WTC11 (cell line): ENCODE measurements around the gene MAT2A. TPM values are rescaled to one million over a fixed set of nuclear protein-coding genes. Genes with fewer than 3 reads are reported as not detected.
A peak's percentile ranks its signal among the peaks of the same experiment; 100 is the strongest.

Experiments
- CREB1 ChIP-seq: sonication (generic); formaldehyde crosslinking; IDR thresholded peaks from 2 replicates; pipeline ENCODE4 v1.8.0; 2023; ENCODE audit warnings: mild to moderate bottlenecking, missing genetic modification reagents
- ELF4 ChIP-seq: sonication (generic); formaldehyde crosslinking; IDR thresholded peaks from 2 replicates; pipeline ENCODE4 v1.8.1; 2022; ENCODE audit warnings: low read depth, mild to moderate bottlenecking, moderate library complexity, missing genetic modification reagents
- EMX1 ChIP-seq: fragments of 250-450 bp; sonication (Bioruptor Pico); IDR thresholded peaks from 2 replicates; pipeline ENCODE4 v1.8.0; 2021; ENCODE audit warnings: mild to moderate bottlenecking
- ESRRA ChIP-seq: sonication (generic); formaldehyde crosslinking; IDR thresholded peaks from 2 replicates; pipeline ENCODE4 v1.8.1; 2022; ENCODE audit warnings: mild to moderate bottlenecking, missing genetic modification reagents, borderline replicate concordance
- FOXK1 ChIP-seq: sonication (generic); formaldehyde crosslinking; IDR thresholded peaks from 2 replicates; pipeline ENCODE4 v1.8.0; 2022; ENCODE audit warnings: mild to moderate bottlenecking, moderate library complexity, missing genetic modification reagents
- JAZF1 ChIP-seq: fragments of 250-450 bp; sonication (Bioruptor Pico); IDR thresholded peaks from 2 replicates; pipeline ENCODE4 v1.9.0; 2021; ENCODE audit warnings: moderate library complexity, mild to moderate bottlenecking, inconsistent platforms
- JUN ChIP-seq: sonication (generic); formaldehyde crosslinking; IDR thresholded peaks from 2 replicates; pipeline ENCODE4 v1.8.0; 2023; ENCODE audit warnings: mild to moderate bottlenecking, missing genetic modification reagents
- MYBL2 ChIP-seq: sonication (generic); formaldehyde crosslinking; IDR thresholded peaks from 2 replicates; pipeline ENCODE4 v1.8.1; 2023; ENCODE audit warnings: mild to moderate bottlenecking, moderate library complexity, missing genetic modification reagents
- NFE2L1 ChIP-seq: sonication (generic); formaldehyde crosslinking; IDR thresholded peaks from 2 replicates; pipeline ENCODE4 v1.8.1; 2023; ENCODE audit warnings: missing genetic modification reagents
- NR3C1 ChIP-seq: sonication (generic); formaldehyde crosslinking; conservative IDR thresholded peaks from 2 replicates; pipeline ENCODE4 v1.8.1; 2023; ENCODE audit warnings: low read depth, mild to moderate bottlenecking, missing genetic modification reagents
- RORB ChIP-seq: fragments of 250-450 bp; sonication (Bioruptor Pico); IDR thresholded peaks from 2 replicates; pipeline ENCODE4 v1.9.0; 2021; ENCODE audit warnings: mild to moderate bottlenecking
- ZNF121 ChIP-seq: sonication (generic); formaldehyde crosslinking; IDR thresholded peaks from 2 replicates; pipeline ENCODE4 v1.8.0; 2023; ENCODE audit warnings: missing genetic modification reagents
- ZNF263 ChIP-seq: sonication (generic); formaldehyde crosslinking; IDR thresholded peaks from 2 replicates; pipeline ENCODE4 v1.8.1; 2022; ENCODE audit warnings: low read depth, mild to moderate bottlenecking, moderate library complexity, missing genetic modification reagents
- ZNF416 ChIP-seq: fragments of 250-450 bp; sonication (Bioruptor Pico); IDR thresholded peaks from 2 replicates; pipeline ENCODE4 v1.9.0; 2021; ENCODE audit warnings: mild to moderate bottlenecking, inconsistent platforms
- total RNA-seq: library from RNA; stranded (reverse); gene quantifications from 3 replicates; pipeline ENCODE4 v1.2.3, GENCODE V29; 2021
- TF ChIP-seq, protein P1 (sequence below): fragments of 250-450 bp; sonication (Bioruptor Pico); IDR thresholded peaks from 2 replicates; pipeline ENCODE4 v1.8.0; 2021; ENCODE audit warnings: mild to moderate bottlenecking
- TF ChIP-seq, protein P2 (sequence below): sonication (generic); formaldehyde crosslinking; IDR thresholded peaks from 2 replicates; pipeline ENCODE4 v1.8.1; 2023; ENCODE audit warnings: mild to moderate bottlenecking, moderate library complexity, missing genetic modification reagents
- TF ChIP-seq, protein P3 (sequence below): sonication (generic); formaldehyde crosslinking; IDR thresholded peaks from 2 replicates; pipeline ENCODE4 v1.8.0; 2023; ENCODE audit warnings: mild to moderate bottlenecking, missing genetic modification reagents
- TF ChIP-seq, protein P4 (sequence below): sonication (generic); formaldehyde crosslinking; IDR thresholded peaks from 2 replicates; pipeline ENCODE4 v1.8.1; 2023; ENCODE audit warnings: mild to moderate bottlenecking, missing genetic modification reagents, moderate library complexity
- TF ChIP-seq, protein P5 (sequence below): fragments of 250-450 bp; sonication (Bioruptor Pico); IDR thresholded peaks from 2 replicates; pipeline ENCODE4 v1.9.0; 2021; ENCODE audit warnings: mild to moderate bottlenecking
- TF ChIP-seq, protein P6 (sequence below): sonication (generic); formaldehyde crosslinking; IDR thresholded peaks from 2 replicates; pipeline ENCODE4 v1.8.1; 2022; ENCODE audit warnings: low read depth, mild to moderate bottlenecking, moderate library complexity, missing genetic modification reagents, borderline replicate concordance
- TF ChIP-seq, protein P7 (sequence below): sonication (generic); formaldehyde crosslinking; IDR thresholded peaks from 2 replicates; pipeline ENCODE4 v1.8.1; 2022; ENCODE audit warnings: mild to moderate bottlenecking, moderate library complexity, missing genetic modification reagents
- TF ChIP-seq, protein P8 (sequence below): sonication (generic); formaldehyde crosslinking; IDR thresholded peaks from 2 replicates; pipeline ENCODE4 v1.8.1; 2022; ENCODE audit warnings: mild to moderate bottlenecking, missing genetic modification reagents, moderate library complexity, borderline replicate concordance
- TF ChIP-seq, protein P9 (sequence below): sonication (generic); formaldehyde crosslinking; IDR thresholded peaks from 2 replicates; pipeline ENCODE4 v1.8.0; 2022; ENCODE audit warnings: mild to moderate bottlenecking, missing genetic modification reagents
- TF ChIP-seq, protein P10 (sequence below): fragments of 250-450 bp; sonication (Bioruptor Pico); IDR thresholded peaks from 2 replicates; pipeline ENCODE4 v1.9.0; 2021; ENCODE audit warnings: moderate library complexity, mild to moderate bottlenecking, inconsistent platforms, borderline replicate concordance

Gene MAT2A
- total RNA-seq, 1 experiment from 2014 or later, result 222 TPM

DNA sequence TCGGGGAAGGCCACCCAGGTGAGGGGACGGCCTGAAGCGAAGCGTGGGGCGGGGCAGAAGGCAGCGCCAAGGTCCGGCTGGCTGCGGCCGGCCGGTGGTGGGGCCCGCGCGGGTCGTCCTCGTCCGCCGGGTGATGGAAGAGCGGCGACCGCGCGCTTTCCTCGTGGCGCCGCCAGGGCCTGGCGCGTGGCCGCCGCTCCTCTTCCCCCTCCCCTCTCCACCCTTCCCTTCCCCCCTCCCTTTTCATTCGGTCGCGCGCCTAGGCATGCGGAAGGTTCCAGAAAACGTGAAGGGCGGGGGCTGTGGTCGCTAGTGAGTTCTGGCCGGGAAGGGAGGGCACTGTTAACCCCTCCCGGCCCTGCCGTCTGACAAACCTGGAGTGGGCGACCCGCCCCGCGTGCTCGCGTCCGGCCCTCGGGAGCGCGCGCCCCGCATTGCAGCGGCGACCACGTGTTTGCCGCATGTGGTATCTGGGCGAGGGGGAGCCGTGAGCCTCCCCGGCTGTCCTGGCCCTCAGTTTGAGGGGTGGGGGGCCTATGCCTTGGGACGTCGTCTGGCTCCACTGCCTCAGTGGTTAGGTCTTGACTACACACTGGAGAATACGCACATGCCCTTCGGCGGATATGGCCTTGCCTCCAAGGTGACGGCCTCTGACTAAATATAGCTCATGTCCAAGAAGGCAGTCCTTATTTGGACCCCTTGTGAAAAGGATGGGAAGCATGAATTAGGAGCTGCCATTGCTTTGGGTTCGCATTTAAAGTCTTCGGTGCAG lies 579 bp downstream of the MAT2A start (continued):
- TF ChIP-seq, protein P1, sequence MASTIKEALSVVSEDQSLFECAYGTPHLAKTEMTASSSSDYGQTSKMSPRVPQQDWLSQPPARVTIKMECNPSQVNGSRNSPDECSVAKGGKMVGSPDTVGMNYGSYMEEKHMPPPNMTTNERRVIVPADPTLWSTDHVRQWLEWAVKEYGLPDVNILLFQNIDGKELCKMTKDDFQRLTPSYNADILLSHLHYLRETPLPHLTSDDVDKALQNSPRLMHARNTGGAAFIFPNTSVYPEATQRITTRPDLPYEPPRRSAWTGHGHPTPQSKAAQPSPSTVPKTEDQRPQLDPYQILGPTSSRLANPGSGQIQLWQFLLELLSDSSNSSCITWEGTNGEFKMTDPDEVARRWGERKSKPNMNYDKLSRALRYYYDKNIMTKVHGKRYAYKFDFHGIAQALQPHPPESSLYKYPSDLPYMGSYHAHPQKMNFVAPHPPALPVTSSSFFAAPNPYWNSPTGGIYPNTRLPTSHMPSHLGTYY (CRISPR knock-in tag), result no peak
- TF ChIP-seq, protein P2, sequence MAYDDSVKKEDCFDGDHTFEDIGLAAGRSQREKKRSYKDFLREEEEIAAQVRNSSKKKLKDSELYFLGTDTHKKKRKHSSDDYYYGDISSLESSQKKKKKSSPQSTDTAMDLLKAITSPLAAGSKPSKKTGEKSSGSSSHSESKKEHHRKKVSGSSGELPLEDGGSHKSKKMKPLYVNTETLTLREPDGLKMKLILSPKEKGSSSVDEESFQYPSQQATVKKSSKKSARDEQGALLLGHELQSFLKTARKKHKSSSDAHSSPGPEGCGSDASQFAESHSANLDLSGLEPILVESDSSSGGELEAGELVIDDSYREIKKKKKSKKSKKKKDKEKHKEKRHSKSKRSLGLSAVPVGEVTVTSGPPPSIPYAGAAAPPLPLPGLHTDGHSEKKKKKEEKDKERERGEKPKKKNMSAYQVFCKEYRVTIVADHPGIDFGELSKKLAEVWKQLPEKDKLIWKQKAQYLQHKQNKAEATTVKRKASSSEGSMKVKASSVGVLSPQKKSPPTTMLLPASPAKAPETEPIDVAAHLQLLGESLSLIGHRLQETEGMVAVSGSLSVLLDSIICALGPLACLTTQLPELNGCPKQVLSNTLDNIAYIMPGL, result no peak; the same call in 1 of the 2 replicates
- TF ChIP-seq ELF4 (CRISPR knock-in tag), result 0 out of 2 replicates have a peak, but pooled peaks have one; percentile 19
- peak; percentile 14; the same call in 1 of the 2 replicates for TF ChIP-seq FOXK1 (CRISPR knock-in tag)
- TF ChIP-seq, protein P3, sequence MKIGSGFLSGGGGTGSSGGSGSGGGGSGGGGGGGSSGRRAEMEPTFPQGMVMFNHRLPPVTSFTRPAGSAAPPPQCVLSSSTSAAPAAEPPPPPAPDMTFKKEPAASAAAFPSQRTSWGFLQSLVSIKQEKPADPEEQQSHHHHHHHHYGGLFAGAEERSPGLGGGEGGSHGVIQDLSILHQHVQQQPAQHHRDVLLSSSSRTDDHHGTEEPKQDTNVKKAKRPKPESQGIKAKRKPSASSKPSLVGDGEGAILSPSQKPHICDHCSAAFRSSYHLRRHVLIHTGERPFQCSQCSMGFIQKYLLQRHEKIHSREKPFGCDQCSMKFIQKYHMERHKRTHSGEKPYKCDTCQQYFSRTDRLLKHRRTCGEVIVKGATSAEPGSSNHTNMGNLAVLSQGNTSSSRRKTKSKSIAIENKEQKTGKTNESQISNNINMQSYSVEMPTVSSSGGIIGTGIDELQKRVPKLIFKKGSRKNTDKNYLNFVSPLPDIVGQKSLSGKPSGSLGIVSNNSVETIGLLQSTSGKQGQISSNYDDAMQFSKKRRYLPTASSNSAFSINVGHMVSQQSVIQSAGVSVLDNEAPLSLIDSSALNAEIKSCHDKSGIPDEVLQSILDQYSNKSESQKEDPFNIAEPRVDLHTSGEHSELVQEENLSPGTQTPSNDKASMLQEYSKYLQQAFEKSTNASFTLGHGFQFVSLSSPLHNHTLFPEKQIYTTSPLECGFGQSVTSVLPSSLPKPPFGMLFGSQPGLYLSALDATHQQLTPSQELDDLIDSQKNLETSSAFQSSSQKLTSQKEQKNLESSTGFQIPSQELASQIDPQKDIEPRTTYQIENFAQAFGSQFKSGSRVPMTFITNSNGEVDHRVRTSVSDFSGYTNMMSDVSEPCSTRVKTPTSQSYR (CRISPR knock-in tag), result no peak; the same call in 1 of the 2 replicates
- 0 out of 2 replicates have a peak, but pooled peaks have one; percentile 2 for TF ChIP-seq ESRRA
- peak; percentile 4; the same call in 1 of the 2 replicates for TF ChIP-seq ZNF416 (CRISPR knock-in tag)
- 0 out of 2 replicates have a peak, but pooled peaks have one; percentile 51 for TF ChIP-seq NR3C1 (CRISPR knock-in tag)
- peak; percentile 46; the same call in 1 of the 2 replicates for TF ChIP-seq RORB
- no peak for TF ChIP-seq JAZF1 (CRISPR knock-in tag)
- 0 out of 2 replicates have a peak, but pooled peaks have one; percentile 25 for TF ChIP-seq ZNF121
- TF ChIP-seq, protein P4, sequence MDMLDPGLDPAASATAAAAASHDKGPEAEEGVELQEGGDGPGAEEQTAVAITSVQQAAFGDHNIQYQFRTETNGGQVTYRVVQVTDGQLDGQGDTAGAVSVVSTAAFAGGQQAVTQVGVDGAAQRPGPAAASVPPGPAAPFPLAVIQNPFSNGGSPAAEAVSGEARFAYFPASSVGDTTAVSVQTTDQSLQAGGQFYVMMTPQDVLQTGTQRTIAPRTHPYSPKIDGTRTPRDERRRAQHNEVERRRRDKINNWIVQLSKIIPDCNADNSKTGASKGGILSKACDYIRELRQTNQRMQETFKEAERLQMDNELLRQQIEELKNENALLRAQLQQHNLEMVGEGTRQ, result peak; percentile 71
- TF ChIP-seq NFE2L1 (CRISPR knock-in tag), result 0 out of 2 replicates have a peak, but pooled peaks have one; percentile 5
- TF ChIP-seq ZNF263 (CRISPR knock-in tag), result no peak
- TF ChIP-seq, protein P5, sequence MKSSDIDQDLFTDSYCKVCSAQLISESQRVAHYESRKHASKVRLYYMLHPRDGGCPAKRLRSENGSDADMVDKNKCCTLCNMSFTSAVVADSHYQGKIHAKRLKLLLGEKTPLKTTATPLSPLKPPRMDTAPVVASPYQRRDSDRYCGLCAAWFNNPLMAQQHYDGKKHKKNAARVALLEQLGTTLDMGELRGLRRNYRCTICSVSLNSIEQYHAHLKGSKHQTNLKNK (CRISPR knock-in tag), result peak; percentile 24; the same call in 1 of the 2 replicates
- TF ChIP-seq, protein P6, sequence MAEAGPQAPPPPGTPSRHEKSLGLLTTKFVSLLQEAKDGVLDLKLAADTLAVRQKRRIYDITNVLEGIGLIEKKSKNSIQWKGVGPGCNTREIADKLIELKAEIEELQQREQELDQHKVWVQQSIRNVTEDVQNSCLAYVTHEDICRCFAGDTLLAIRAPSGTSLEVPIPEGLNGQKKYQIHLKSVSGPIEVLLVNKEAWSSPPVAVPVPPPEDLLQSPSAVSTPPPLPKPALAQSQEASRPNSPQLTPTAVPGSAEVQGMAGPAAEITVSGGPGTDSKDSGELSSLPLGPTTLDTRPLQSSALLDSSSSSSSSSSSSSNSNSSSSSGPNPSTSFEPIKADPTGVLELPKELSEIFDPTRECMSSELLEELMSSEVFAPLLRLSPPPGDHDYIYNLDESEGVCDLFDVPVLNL (CRISPR knock-in tag), result no peak
- no peak for TF ChIP-seq MYBL2 (CRISPR knock-in tag)
- no peak; the same call in 1 of the 2 replicates for TF ChIP-seq CREB1 (CRISPR knock-in tag)
- TF ChIP-seq, protein P7, sequence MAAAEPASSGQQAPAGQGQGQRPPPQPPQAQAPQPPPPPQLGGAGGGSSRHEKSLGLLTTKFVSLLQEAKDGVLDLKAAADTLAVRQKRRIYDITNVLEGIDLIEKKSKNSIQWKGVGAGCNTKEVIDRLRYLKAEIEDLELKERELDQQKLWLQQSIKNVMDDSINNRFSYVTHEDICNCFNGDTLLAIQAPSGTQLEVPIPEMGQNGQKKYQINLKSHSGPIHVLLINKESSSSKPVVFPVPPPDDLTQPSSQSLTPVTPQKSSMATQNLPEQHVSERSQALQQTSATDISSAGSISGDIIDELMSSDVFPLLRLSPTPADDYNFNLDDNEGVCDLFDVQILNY (CRISPR knock-in tag), result no peak
- TF ChIP-seq, protein P8, sequence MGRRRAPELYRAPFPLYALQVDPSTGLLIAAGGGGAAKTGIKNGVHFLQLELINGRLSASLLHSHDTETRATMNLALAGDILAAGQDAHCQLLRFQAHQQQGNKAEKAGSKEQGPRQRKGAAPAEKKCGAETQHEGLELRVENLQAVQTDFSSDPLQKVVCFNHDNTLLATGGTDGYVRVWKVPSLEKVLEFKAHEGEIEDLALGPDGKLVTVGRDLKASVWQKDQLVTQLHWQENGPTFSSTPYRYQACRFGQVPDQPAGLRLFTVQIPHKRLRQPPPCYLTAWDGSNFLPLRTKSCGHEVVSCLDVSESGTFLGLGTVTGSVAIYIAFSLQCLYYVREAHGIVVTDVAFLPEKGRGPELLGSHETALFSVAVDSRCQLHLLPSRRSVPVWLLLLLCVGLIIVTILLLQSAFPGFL, result 0 out of 2 replicates have a peak, but pooled peaks have one; percentile 55
- no peak for TF ChIP-seq EMX1 (CRISPR knock-in tag)
- TF ChIP-seq, protein P9, sequence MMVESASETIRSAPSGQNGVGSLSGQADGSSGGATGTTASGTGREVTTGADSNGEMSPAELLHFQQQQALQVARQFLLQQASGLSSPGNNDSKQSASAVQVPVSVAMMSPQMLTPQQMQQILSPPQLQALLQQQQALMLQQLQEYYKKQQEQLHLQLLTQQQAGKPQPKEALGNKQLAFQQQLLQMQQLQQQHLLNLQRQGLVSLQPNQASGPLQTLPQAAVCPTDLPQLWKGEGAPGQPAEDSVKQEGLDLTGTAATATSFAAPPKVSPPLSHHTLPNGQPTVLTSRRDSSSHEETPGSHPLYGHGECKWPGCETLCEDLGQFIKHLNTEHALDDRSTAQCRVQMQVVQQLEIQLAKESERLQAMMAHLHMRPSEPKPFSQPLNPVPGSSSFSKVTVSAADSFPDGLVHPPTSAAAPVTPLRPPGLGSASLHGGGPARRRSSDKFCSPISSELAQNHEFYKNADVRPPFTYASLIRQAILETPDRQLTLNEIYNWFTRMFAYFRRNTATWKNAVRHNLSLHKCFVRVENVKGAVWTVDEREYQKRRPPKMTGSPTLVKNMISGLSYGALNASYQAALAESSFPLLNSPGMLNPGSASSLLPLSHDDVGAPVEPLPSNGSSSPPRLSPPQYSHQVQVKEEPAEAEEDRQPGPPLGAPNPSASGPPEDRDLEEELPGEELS (CRISPR knock-in tag), result 0 out of 2 replicates have a peak, but pooled peaks have one; percentile 21
- peak; percentile 74; the same call in 1 of the 2 replicates for TF ChIP-seq JUN (CRISPR knock-in tag)
- TF ChIP-seq, protein P10, sequence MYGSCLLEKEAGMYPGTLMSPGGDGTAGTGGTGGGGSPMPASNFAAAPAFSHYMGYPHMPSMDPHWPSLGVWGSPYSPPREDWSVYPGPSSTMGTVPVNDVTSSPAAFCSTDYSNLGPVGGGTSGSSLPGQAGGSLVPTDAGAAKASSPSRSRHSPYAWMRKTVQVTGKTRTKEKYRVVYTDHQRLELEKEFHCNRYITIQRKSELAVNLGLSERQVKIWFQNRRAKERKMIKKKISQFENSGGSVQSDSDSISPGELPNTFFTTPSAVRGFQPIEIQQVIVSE (CRISPR knock-in tag), result no peak; the same call in 1 of the 2 replicates
